NCI-H146 treated with DMSO at 0.1 percent for 48 hours (cell line): ENCODE results near the gene DGLUCY.
"Not testable (repeated sequence)": the region's sequence is repeated elsewhere in the genome, so short reads cannot be mapped to it uniquely, and the experiment has no call there.

Experiments used
- DNase-seq: peaks from one replicate; lab custom pipeline; 2025; ENCODE audit not compliant: unreplicated experiment; lab: John Stamatoyannopoulos, UW

Gene DGLUCY

DNA sequence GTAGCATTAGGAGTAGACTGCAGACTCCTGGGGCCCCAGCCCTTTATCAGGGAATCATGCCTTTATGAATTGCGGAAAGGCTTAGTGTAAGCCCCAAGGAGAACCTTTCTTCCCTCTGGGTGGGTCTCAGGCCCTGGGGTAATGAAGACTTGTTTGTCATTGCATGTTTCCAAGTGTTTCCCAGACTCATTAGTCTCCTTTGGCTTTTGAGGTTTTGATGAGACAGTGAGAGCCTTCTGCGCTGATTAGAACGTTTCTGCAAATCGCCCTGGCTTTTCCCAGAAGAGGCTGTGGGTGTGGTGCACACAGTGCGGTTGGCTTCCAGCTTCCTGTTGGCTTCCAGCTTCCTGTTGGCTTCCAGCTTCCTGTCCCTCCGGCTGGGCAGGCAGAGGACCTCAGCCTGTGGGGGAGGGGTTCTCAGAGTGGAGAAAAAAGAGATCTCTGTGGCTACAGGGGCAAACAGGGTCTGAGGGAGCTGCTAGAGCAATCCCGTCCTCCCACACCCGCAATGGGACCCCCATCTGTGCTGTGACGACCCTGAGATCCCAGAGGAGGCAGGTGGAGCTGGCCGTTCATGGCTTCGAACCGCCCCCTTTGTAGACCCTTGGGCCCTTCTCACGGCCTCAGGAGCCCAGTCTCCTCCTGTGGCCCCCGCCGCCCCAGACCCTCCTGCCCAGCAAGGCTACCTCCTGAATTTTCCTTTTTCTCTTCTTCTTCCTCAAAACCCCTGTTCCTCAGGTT lies 88.5 kb downstream of the DGLUCY start:
- DNase-seq, result no peak

DNA sequence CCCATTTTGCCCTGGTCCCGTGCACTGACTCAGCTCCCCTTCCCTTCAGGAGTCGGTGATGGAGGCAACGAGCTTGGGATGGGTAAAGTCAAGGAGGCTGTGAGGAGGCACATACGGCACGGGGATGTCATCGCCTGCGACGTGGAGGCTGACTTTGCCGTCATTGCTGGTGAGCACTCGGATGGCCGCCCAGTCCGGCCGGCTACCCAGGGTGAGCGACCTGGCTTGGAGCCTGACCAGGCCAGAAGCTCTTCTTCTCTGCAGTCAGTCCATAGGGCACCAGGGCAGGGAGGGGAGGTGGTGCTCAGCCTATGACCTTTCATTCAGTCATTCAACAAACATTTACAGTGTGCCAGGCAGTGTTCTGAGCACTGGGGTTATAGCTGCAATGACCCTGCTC lies 90.8 kb downstream of the DGLUCY start:
- DNase-seq, result no peak

DNA sequence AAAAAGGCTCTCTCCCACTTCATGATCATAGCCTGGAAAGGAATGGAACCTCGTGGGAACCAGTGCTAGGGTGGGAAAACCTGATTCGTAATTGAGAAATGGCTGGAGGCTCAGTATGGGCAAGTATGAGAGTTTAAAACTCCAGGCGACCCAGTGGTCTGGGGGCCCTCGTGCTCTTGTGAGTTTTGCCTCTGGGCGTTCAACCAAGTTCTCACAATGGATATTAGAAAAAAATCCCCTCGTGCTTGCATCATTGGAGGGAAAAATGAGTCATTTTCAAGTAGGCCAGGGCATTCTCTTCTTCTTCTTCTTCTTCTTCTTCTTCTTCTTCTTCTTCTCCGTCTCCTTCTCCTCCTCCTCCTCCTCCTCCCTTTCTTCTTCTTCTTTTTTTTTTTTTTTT lies 91.6 kb downstream of the DGLUCY start:
- no peak for DNase-seq

- no peak for DNase-seq
Measured at GRCh38 chr14:91207008-91207407, 93.1 kb downstream of the DGLUCY start.

GRCh38 chr14:91211017-91211416 lies 97.1 kb downstream of the DGLUCY start:
- no peak for DNase-seq

GRCh38 chr14:91214306-91214705 lies 100.4 kb downstream of the DGLUCY start:
- DNase-seq, result no peak

DNA sequence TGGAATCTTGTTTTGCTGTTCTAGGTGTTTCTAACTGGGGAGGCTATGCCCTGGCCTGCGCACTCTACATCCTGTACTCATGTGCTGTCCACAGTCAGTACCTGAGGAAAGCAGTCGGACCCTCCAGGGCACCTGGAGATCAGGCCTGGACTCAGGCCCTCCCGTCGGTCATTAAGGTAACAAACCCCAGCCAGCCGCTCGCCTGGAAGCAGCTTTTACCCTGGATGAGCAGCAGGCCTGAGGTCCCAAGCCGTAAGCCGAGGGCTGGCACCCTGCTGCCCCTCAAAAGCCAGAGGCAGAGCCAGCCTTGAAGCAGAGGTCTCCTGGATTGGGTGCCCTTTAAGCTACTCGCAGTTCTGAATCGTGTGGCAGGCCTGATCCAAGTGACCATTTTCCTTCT lies 101.5 kb downstream of the DGLUCY start:
- no peak for DNase-seq

DNA sequence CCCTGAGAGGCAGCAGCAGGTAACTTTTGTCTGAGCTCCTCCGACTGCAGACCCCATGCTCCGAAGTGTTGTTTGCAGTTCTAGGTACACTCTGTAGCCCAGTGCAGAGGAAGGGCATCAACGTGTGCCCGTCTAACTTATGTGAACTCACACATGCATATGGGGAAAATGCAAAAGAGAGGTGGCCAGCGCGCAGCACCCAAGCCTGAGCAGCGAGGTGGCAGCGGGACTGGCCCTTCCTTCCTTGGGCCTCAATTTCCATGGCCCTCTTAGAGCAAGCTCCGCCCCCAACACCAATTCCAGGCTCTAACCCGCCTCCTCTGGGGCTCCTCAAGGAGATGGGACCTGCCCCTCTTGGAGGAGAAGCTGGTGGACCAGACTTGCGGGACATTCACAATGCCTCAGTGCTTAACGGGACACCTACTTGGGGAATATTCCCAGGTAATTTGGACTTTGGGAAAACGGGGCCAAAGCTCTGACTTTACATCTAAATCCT lies 102.9 kb downstream of the DGLUCY start:
- DNase-seq, result no peak

DNA sequence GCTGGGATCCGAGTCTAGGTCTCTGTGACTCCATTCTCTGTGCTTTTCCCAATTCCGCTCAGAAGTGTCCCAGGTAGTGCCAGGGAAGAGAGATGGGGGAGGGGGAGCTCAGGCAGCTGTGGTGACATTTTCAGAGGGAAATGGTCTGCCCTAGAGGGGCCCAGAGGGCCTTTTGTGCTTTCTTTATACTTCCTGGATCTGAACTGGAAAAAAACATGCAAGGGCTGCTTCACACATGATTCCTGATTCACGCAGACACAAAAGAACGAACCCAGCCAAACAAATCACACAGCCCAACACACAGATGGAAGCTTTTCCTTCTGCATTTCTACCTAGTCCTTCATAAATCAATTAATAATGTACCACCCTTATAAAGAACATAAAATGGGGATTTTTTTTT lies 104.1 kb downstream of the DGLUCY start:
- no peak for DNase-seq

DNA sequence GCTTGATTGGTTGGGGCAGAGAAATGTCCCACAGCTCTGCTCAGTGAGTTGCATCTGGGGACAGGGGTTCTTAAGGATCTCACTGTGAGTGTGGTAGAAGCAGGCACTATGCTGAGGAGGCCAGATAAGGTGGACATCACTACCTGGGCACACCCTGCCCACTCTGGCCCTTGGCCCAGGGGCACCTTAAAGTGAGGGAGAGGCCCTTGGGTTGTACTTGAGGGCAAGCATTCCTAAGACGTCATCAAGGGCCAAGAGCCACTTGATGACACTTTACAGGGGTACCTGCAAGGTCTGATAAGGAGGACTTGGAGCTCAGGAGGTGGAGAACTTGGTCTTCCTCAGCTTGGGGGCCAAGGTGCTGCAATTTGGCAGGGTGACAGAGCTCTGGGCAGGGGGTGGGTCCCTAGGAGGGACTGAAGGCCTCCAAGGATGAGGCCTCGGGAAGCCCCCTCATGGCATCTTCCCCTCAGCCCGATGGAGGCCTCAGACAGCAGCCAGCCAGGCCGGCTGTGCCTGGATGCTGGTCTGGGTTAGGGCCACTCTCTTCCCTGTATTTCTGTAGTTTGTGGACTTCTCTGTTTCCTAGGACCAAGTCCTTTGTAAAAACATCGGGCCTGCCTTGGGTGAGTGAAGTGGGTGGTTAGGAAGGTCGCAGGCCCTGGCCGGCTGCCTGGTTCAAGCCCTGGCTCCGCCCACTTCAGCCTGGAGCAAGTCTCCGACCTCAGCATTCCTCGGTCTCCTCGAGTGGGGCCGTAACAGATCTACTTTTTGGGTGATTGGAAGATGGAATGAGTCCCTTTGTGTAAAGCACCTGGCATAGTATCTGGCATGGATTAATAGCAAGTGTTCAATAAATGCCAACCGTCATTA lies 105.9 kb downstream of the DGLUCY start:
- DNase-seq, result no peak

GRCh38 chr14:91220581-91221000 lies 106.7 kb downstream of the DGLUCY start:
- no peak for DNase-seq

DNA sequence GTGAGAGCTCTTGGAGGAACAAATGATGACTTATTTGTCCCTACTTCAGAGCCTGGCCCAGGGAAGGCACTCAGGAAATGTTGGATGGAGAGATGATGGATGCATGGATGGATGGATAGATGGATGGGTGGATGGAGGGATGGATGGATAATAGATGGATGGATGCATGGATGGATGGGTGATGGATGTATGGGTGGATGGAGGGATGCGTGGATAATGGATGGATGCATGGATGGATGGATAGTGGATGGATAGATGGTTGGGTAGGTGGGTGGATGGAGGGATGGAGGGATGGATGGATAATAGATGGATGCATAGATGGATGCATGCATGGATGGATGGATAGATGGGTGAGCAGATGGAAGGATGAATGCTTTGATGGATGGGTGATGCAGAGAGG lies 107.4 kb downstream of the DGLUCY start:
- no peak for DNase-seq

DNA sequence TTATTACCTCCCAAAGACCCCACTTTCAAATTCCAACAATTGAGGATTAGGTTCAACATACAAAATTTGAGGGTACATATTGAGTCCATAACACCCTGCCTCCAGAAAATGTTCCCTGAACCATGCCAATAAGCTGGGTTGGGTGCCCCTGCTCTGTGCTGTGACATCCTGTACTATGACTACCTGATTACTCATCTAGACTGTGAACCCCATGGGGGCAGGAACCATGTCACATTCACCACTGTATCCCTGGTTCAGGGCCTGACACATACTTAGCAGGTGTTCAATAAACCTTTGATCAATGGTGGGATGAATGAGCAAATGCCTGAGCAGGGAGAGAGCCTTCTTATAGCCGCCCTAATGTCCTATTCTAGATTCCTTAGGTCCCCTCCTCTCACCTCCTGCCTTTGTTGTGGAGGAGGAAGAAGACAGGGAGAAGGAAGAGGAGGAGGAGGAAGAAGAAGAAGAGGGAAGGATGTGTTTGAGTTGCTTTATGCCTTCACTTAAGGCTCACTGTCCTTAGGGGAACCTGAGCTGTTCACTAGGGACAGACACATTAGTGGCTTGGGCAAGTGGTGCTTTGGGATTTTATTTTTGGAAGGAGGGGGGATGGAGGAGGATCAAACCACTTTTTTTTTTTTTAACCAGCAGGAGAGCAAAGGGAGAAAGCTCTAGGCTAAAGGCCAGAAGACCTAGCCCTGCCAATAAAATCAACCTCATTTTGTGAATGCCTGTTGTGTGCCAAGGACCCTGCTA lies 109.3 kb downstream of the DGLUCY start:
- DNase-seq, result no peak

DNA sequence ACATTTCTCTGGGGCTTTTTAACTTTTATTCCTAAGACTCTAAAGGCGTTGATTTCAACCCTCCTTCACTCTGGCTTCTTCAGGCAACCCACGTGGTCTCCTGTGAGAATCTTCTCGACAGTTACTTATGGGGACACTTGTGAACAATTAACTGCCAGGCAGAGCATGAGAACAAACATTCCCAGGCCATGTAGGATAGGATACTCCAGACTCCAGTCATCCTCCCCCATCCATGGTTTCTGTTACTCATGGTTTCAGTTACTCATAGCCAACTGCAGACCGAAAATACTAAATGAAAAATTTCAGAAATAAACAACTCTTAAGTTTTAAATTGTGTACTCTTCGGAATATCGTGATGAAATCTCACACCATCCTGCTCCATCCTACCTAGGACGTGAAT lies 111.2 kb downstream of the DGLUCY start:
- DNase-seq, result no peak

DNA sequence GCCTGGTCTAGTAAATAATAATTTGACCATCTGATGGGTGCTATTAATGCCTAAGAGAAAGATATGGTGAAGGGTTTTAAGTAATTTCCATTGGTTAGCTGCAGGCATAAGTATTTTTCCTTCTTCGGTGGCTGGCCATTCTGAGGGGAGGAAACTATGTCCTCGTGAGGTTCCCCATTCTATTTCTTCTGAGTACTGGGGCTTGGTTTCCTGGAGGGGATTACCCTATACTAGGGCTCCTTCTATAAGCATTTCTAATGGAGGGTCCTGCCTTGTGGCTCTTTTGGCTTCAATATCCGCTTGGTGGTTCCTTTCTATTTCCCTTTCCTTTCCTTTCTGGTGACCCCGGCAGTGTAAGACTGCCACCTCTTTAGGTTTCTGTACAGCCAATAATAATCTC lies 112.5 kb downstream of the DGLUCY start:
- not testable (repeated sequence) for DNase-seq

DNA sequence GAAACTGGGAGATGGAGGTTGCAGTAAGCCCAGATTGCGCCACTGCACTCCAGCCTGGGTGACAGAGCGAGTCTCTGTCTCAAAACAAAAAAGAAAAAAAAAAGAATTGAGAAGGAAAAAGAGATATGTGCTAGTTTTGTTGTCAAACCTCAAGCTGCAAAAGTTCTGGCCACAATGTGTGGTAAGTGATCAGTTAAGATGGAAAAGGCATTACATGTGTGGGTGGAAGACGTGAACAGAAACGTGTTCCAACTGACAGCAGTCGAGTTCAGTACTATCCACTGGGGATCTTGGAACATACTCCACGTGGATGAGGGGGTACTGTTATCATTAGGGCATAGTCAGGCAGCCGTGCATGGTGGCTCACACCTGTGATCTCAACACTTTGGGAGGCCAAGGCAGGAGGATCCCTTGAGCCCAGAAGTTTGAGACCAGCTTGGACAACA lies 113.3 kb downstream of the DGLUCY start:
- DNase-seq, result no peak

GRCh38 chr14:91228112-91229004 lies 114.5 kb downstream of the DGLUCY start:
- no peak for DNase-seq

GRCh38 chr14:91229005-91229382 lies 115.1 kb downstream of the DGLUCY start:
- no peak for DNase-seq

- DNase-seq, result no peak
Measured at GRCh38 chr14:91229743-91230200, 115.9 kb downstream of the DGLUCY start.

DNA sequence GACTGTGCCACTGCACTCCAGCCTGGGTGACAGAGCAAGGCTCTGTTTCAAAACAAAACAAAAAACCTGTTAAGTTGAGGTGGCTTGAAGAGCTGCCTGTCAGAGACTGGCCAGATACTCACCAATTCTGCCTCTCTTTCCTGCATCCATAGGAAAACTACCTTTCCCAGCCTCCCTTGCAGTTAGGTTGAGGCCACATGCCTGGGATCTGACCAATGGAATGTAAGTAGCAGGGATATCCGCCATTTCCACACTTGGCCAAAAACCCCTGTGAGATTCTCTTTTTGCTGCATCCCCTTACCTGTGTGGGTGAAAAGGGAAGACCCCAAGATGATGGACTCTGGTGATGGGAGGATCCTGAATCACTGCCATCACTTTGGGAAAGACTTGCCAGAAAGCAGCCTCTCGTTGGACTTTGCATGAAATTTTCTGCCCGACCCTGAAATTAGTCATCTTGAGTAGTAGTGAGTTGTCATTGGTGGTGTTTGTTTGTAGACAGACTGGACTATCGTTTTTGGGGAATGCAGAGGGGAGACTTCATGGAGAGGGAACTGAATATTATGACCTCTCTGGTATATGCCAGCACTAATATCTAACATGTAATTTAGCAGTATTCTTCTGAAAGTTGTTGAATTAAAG lies 116.6 kb downstream of the DGLUCY start:
- no peak for DNase-seq
